WTC11 (cell line): ENCODE data around the gene NPAS2. TPM values are rescaled to one million over a fixed set of nuclear protein-coding genes. Genes with fewer than 3 reads are reported as not detected.

Experiments used
- ATAC-seq: fragments of 200-7000 bp; cut with Tn5 transposase; 2 replicates; pipeline ENCODE4 v1.10.0; 2021; ENCODE audit warnings: mild to moderate bottlenecking, moderate library complexity
- CTCF ChIA-PET: fragments of 300-600 bp; sonication (Branson Sonifier 250); formaldehyde crosslinking; loops from one replicate; lab custom pipeline; 2021; ENCODE audit warnings: antibody characterized with exemption; lab: Charles Lee
- POLR2A ChIA-PET: fragments of 350-600 bp; sonication (Branson Sonifier 250); formaldehyde crosslinking; loops from one replicate; lab custom pipeline; 2021; ENCODE audit warnings: antibody characterized with exemption; lab: Charles Lee
- DNase-seq: peaks from one replicate; pipeline ENCODE4 v3.0.0; 2021; ENCODE audit warnings: low spot score
- H3K27ac Mint-ChIP-seq: 2 replicates; pipeline ENCODE4 v1.8.0; 2021; ENCODE audit warnings: mixed read lengths
- H3K27me3 Mint-ChIP-seq: 2 replicates; pipeline ENCODE4 v1.8.0; 2021; ENCODE audit warnings: low read depth, mild to moderate bottlenecking, moderate library complexity, mixed read lengths
- H3K36me3 Mint-ChIP-seq: 2 replicates; pipeline ENCODE4 v1.8.0; 2021; ENCODE audit warnings: mixed read lengths
- H3K4me1 Mint-ChIP-seq: 2 replicates; pipeline ENCODE4 v1.8.0; 2022; ENCODE audit warnings: mixed read lengths
- H3K4me3 Mint-ChIP-seq: 2 replicates; pipeline ENCODE4 v1.8.0; 2021; ENCODE audit warnings: mild to moderate bottlenecking, moderate library complexity, mixed read lengths
- H3K9me3 Mint-ChIP-seq: 2 replicates; pipeline ENCODE4 v1.8.0; 2021; ENCODE audit warnings: mixed read lengths
- ATF6 ChIP-seq: sonication (generic); formaldehyde crosslinking; IDR thresholded peaks from 2 replicates; pipeline ENCODE4 v1.8.1; 2023; ENCODE audit warnings: mild to moderate bottlenecking, missing genetic modification reagents
- E2F1 ChIP-seq: sonication (generic); formaldehyde crosslinking; IDR thresholded peaks from 2 replicates; pipeline ENCODE4 v1.8.0; 2022; ENCODE audit warnings: mild to moderate bottlenecking, missing genetic modification reagents
- E2F5 ChIP-seq: sonication (generic); formaldehyde crosslinking; IDR thresholded peaks from 2 replicates; pipeline ENCODE4 v1.8.1; 2022; ENCODE audit warnings: mild to moderate bottlenecking, moderate library complexity, missing genetic modification reagents
- ELF4 ChIP-seq: sonication (generic); formaldehyde crosslinking; IDR thresholded peaks from 2 replicates; pipeline ENCODE4 v1.8.1; 2022; ENCODE audit warnings: low read depth, mild to moderate bottlenecking, moderate library complexity, missing genetic modification reagents
- FOXP1 ChIP-seq: sonication (generic); formaldehyde crosslinking; IDR thresholded peaks from 2 replicates; pipeline ENCODE4 v1.8.0; 2022; ENCODE audit warnings: missing genetic modification reagents, mild to moderate bottlenecking, moderate library complexity, borderline replicate concordance
- JUN ChIP-seq: sonication (generic); formaldehyde crosslinking; IDR thresholded peaks from 2 replicates; pipeline ENCODE4 v1.8.0; 2023; ENCODE audit warnings: mild to moderate bottlenecking, missing genetic modification reagents
- NFATC4 ChIP-seq: fragments of 250-450 bp; sonication (Bioruptor Pico); IDR thresholded peaks from 2 replicates; pipeline ENCODE4 v1.9.0; 2021; ENCODE audit warnings: mild to moderate bottlenecking
- NFYB ChIP-seq: sonication (generic); formaldehyde crosslinking; conservative IDR thresholded peaks from 2 replicates; pipeline ENCODE4 v1.8.0; 2022; ENCODE audit warnings: low read depth, missing genetic modification reagents
- PRDM15 ChIP-seq: sonication (generic); formaldehyde crosslinking; IDR thresholded peaks from 2 replicates; pipeline ENCODE4 v1.8.0; 2022; ENCODE audit warnings: missing genetic modification reagents
- SMAD3 ChIP-seq: sonication (generic); formaldehyde crosslinking; IDR thresholded peaks from 2 replicates; pipeline ENCODE4 v1.8.0; 2022; ENCODE audit warnings: missing genetic modification reagents, mild to moderate bottlenecking, borderline replicate concordance
- TP53 ChIP-seq: sonication (generic); formaldehyde crosslinking; IDR thresholded peaks from 2 replicates; pipeline ENCODE4 v1.8.1; 2023; ENCODE audit warnings: mild to moderate bottlenecking, missing genetic modification reagents
- USF2 ChIP-seq: sonication (generic); formaldehyde crosslinking; IDR thresholded peaks from 2 replicates; pipeline ENCODE4 v1.8.1; 2023; ENCODE audit warnings: mild to moderate bottlenecking, missing genetic modification reagents, moderate library complexity
- ZBTB43 ChIP-seq: sonication (generic); formaldehyde crosslinking; IDR thresholded peaks from 2 replicates; pipeline ENCODE4 v1.8.1; 2023; ENCODE audit warnings: mild to moderate bottlenecking, missing genetic modification reagents
- ZNF138 ChIP-seq: sonication (generic); formaldehyde crosslinking; conservative IDR thresholded peaks from 2 replicates; pipeline ENCODE4 v1.8.1; 2022; ENCODE audit warnings: mild to moderate bottlenecking, moderate library complexity, missing genetic modification reagents
- ZNF416 ChIP-seq: fragments of 250-450 bp; sonication (Bioruptor Pico); IDR thresholded peaks from 2 replicates; pipeline ENCODE4 v1.9.0; 2021; ENCODE audit warnings: mild to moderate bottlenecking, inconsistent platforms
- ZNF425 ChIP-seq: fragments of 250-450 bp; sonication (Bioruptor Pico); conservative IDR thresholded peaks from 2 replicates; pipeline ENCODE4 v1.9.0; 2021; ENCODE audit warnings: mild to moderate bottlenecking
- total RNA-seq: library from RNA; stranded (reverse); gene quantifications from 3 replicates; pipeline ENCODE4 v1.2.3, GENCODE V29; 2021

Gene NPAS2
- total RNA-seq, 1 experiment from 2014 or later = 2.6 TPM

- CTCF ChIA-PET = interaction anchor here (1.0 kb wide), 1 partner anchor 177 kb away, joined by 3 read pairs; no protein-coding TSS in a partner anchor
- no peak overlapping the region for H3K27ac Mint-ChIP-seq
- H3K4me1 Mint-ChIP-seq = 0 out of 2 replicates have a peak, but pooled peaks cover 3% of the 10 kb centered on the region
- POLR2A ChIA-PET = no interaction called here
- TF ChIP-seq NFATC4 (CRISPR knock-in tag) = no peak
- TF ChIP-seq ATF6 (CRISPR knock-in tag) = no peak
- TF ChIP-seq ZNF416 (CRISPR knock-in tag) = no peak
- no peak for TF ChIP-seq ZNF425 (CRISPR knock-in tag)
- TF ChIP-seq ELF4 (CRISPR knock-in tag) = no peak
- H3K27me3 Mint-ChIP-seq = no peaks in the 10 kb centered on the region
- no peak for ATAC-seq
- H3K36me3 Mint-ChIP-seq = no peaks in the 10 kb centered on the region
- H3K4me3 Mint-ChIP-seq = no peak overlapping the region
- no peak for DNase-seq
- 0 out of 2 replicates have a peak, but pooled peaks cover 3% of the 10 kb centered on the region for H3K9me3 Mint-ChIP-seq
Observed at GRCh38 chr2:100907832-100908231, 87.9 kb downstream of the NPAS2 start.

GRCh38 chr2:100909534-100910081 lies 89.7 kb downstream of the NPAS2 start:
- Mint-ChIP-seq H3K27ac (no peak overlapping the region), H3K9me3 (0 out of 2 replicates have a peak, but pooled peaks cover 3% of the 10 kb centered on the region), H3K4me1 (0 out of 2 replicates have a peak, but pooled peaks cover 3% of the 10 kb centered on the region), H3K27me3 (no peaks in the 10 kb centered on the region), H3K4me3 (no peak overlapping the region), H3K36me3 (no peaks in the 10 kb centered on the region)
- DNase-seq (no peak), ATAC-seq (no peak)
- no peak for TF ChIP-seq FOXP1 (CRISPR knock-in tag)
- no peak for TF ChIP-seq JUN
- POLR2A ChIA-PET = no interaction called here
- CTCF ChIA-PET = no interaction called here

- Mint-ChIP-seq H3K4me3 (no peak overlapping the region), H3K36me3 (no peaks in the 10 kb centered on the region)
- TF ChIP-seq USF2 (CRISPR knock-in tag) = no peak
- no peak for TF ChIP-seq ZBTB43 (CRISPR knock-in tag)
- no peak for TF ChIP-seq NFYB
- TF ChIP-seq SMAD3 (CRISPR knock-in tag) = no peak
- TF ChIP-seq ZNF416 (CRISPR knock-in tag) = no peak
- no peak for TF ChIP-seq E2F1 (CRISPR knock-in tag)
- TF ChIP-seq FOXP1 (CRISPR knock-in tag) = no peak
- no peak for TF ChIP-seq ZNF138
- TF ChIP-seq E2F5 = no peak
- TF ChIP-seq PRDM15 (CRISPR knock-in tag) = no peak
- TF ChIP-seq TP53 (CRISPR knock-in tag) = no peak
Observed at GRCh38 chr2:100910111-100910510, 90.2 kb downstream of the NPAS2 start.

More at GRCh38 chr2:100910111-100910510, 90.2 kb downstream of the NPAS2 start:
- DNase-seq (no peak), ATAC-seq (no peak)
- 0 out of 2 replicates have a peak, but pooled peaks cover 3% of the 10 kb centered on the region for H3K9me3 Mint-ChIP-seq
- H3K4me1 Mint-ChIP-seq = 0 out of 2 replicates have a peak, but pooled peaks cover 5% of the 10 kb centered on the region
- H3K27ac Mint-ChIP-seq = no peak overlapping the region
- CTCF ChIA-PET = no interaction called here
- no peaks in the 10 kb centered on the region for H3K27me3 Mint-ChIP-seq
- POLR2A ChIA-PET = no interaction called here
